Raji (cell line): ENCODE results near the gene SIVA1.
A peak's percentile ranks its signal among the peaks of the same experiment; 100 is the strongest.

Source experiments
- POLR2A ChIP-seq: IDR thresholded peaks from 2 replicates; pipeline ENCODE4 v1.6.1; 2011; ENCODE audit warnings: low read depth, low read length, control low read depth; ENCODE audit not compliant: insufficient read depth

The SIVA1 gene

GRCh38 chr14:104751539-104752422 is 1.2 kb upstream of the SIVA1 start:
- TF ChIP-seq POLR2A = no peak

DNA sequence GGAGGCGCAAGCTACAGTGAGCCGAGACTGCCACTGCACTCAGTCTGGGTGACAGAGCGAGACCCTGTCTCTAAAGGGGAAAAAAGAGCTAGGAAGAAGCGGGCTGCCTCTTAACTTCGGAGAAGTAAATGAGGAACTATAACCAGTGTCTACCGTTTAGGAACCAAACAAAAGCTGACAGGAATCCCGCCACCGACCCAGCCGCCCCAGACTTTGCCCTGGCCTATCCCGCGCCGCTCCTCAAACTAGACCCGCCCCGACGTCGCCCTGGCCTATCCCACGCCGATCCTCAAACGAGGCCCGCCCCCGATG is 568 bp upstream of the SIVA1 start:
- TF ChIP-seq POLR2A = peak; percentile 72

GRCh38 chr14:104753528-104754212 is 723 bp downstream of the SIVA1 start:
- no peak for TF ChIP-seq POLR2A

GRCh38 chr14:104754213-104754851 is 1.4 kb downstream of the SIVA1 start:
- TF ChIP-seq POLR2A = no peak

- no peak for TF ChIP-seq POLR2A
These were observed 2.7 kb downstream of the SIVA1 start for GRCh38 chr14:104755621-104756020.

DNA sequence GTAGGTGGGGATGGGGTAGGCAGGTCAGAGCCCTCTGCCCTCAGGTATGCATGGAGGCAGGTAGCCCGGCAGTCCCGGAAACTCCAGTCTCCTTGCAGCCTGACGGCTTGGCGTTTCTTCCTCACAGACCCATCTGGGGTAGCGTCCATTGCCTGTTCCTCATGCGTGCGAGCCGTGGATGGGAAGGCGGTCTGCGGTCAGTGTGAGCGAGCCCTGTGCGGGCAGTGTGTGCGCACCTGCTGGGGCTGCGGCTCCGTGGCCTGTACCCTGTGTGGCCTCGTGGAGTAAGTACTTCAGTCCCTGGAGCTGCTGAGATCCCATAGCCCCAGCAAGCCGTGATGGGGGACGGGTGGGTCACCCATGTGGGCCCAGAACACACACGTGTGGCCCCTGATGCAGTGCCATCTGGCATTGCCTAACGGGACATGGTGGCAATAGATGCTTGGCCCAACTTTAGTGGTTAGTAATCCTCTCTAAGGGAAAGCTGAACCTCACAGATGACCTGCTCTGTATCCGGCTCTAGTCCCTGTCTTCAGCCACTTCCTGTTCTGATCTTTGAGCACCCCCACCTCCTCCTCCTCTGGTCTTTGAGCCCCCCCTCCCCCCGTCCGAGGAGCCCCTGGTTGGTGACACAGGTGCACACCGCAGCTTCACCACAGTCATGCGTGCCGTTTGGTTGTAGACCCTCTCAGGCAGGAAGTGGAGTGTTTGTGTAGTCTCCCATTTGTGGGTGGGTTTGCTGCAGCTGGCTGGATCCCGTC is 3.7 kb downstream of the SIVA1 start:
- TF ChIP-seq POLR2A = no peak

GRCh38 chr14:104757238-104757585 is 4.3 kb downstream of the SIVA1 start:
- no peak for TF ChIP-seq POLR2A

DNA sequence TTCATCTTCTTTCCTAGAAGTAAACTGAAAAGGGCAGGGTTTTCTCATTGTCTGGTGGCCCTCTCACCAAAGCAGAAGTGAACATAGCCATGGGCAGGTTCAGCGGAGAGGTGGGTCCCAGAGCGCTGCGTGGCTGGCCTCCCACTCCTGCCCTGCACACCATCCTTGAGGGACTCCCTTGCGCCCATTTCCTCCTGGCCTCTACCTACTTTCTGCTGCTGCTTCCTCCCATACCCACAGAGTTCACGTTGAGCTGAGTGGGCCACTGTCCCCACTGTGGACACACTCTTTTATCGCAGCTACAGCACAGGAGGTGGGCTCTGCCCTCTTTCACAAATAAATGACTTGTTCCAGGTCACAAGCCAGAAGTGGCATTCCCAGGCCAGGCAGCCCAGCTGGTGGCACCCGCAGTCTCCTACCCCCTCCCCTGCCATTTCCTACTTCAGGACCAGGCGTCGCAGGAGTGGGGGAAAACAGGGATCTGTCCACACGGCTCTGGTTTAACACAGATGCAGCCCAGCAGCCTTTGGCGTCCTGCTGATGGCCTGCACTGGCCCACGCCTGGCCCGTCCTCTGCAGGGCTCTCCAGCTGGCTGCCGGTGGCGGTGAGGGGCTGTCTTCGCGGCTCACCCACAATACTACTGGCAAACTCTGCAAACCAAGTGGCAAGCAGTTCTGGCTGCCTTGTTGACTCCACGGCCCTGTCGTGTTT is 4.9 kb downstream of the SIVA1 start:
- no peak for TF ChIP-seq POLR2A

DNA sequence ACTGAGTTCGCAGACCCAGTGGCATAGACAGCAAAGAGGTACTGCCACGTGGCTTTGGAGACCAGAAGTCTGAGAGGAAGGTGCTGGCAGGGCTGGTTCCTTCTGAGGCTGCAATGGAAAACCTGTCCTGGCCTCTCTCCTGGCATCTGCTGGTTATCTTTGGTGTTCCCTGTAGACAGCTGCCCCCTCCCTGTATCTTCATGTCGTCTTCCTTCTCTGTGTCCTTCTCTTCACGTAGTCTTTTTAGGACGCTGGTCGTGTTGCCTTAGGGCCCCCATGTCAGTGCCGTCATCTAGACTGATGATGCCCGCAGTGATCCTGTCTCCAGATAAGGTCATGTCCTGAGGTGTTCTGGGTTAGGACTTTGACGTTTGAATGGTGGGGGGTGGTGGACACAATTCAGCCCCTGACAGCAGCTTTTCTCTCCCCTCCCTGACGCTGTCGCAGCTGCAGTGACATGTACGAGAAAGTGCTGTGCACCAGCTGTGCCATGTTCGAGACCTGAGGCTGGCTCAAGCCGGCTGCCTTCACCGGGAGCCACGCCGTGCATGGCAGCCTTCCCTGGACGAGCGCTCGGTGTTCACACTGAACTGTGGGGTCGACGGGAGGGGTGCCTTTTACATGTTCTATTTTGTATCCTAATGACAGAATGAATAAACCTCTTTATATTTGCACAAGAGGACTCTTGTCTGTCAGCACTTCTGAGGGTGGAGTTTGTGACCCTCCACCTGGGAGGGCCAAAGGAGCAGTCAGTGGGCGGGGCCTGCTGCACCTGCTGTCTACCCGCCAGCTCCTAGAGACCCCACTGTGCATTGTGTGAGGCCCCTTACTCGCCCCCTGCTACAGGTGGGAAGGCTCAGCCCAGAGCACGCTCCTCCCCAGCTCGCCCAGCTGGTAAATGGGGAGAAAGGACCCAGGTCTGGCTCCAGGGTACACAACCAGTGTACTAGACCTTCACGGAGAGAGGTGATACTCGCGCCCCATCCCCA is 6.3 kb downstream of the SIVA1 start:
- TF ChIP-seq POLR2A = no peak

DNA sequence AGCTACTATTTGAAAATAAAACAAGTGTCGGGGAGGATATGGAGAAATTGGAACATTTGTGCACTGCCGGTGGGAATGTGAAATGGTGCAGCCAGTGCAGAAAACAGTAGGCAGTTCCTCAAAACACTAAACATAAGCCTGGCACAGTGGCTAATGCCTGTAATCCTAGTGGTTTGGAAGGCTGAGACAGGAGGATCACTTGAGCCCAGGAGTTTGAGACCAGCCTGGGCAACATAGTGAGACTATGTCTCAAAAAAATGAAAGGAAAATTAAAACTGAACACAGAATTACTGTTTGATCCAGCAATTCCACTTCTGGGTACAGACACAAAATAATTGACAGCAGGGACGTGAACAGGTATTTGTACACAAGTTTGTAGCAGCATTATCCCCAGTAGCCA is 12.6 kb downstream of the SIVA1 start:
- TF ChIP-seq POLR2A = no peak

DNA sequence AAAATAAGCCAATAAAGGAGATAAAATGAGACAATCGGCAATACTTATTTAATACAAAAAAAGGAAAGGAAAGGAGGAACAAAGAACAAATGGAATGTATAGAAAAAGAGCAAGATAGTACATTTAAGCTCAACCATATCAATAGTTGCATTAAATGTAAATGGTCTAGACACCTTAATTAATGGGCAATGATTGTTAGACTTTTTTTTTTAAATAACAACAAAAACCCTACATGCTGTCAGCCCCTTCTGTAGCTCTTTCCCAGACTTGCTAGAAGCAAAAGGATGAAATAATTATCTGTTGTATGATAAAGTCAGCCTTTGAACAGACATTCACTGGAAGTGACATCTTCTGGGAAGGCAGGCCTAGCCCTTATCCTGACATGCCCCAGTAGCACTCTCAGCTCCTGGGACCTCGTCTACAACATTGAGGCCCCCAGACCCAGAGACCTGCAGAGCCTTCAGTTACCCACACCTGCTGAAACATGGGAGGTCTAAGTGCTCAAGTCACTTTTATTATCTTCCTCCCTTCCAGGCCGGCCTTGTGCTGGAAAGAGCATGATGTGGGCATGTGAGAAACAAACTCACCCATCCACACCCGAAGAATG is 13.4 kb downstream of the SIVA1 start:
- TF ChIP-seq POLR2A = no peak

- TF ChIP-seq POLR2A = no peak
These were observed 14.1 kb downstream of the SIVA1 start for GRCh38 chr14:104766863-104767633.

DNA sequence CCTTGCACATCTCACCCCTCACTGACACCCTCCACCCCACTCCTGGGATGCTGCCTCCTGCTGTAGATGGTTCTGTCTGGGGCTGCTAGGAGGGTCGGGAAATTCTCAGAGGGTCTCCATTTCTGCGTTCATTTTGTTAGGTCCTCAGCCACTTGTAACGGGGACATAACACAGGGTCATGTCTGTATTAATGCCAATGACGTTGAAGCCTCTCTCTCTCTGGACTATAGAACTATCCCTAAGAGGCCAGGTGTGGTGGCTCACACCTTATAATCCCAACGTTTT is 14.6 kb downstream of the SIVA1 start:
- TF ChIP-seq POLR2A = no peak
